CD4-positive, alpha-beta T cell (primary cell): Measurements from ENCODE around the gene ULK4. TPM values are rescaled to one million over a fixed set of nuclear protein-coding genes. Genes with fewer than 3 reads are reported as not detected.

Source experiments
- ATAC-seq: fragments of 200-7000 bp; cut with Tn5 transposase; one replicate; pipeline ENCODE4 v1.10.0; 2022; ENCODE audit warnings: mild to moderate bottlenecking; ENCODE audit not compliant: poor library complexity
- CTCF ChIA-PET: fragments of 350-600 bp; sonication (Branson Sonifier 250); formaldehyde crosslinking; loops from one replicate; lab custom pipeline; 2021; ENCODE audit warnings: antibody characterized with exemption, inconsistent platforms; lab: Charles Lee
- POLR2A ChIA-PET: fragments of 350-600 bp; sonication (Branson Sonifier 250); formaldehyde crosslinking; loops from one replicate; lab custom pipeline; 2021; ENCODE audit warnings: antibody characterized with exemption, inconsistent platforms; lab: Charles Lee
- DNase-seq, 14 experiments: peaks; one replicate each; pipeline ENCODE4 v3.0.0-alpha.2; 2013 to 2020; ENCODE audit warnings: mixed read lengths in 2 of 14
- H3K27ac ChIP-seq, 2 donors: one replicate each; pipeline versions ENCODE4 v1.5.1 to v1.7.0; 2013; ENCODE audit warnings: low read length in 2 of 2, low read depth in 1 of 2, mild to moderate bottlenecking in 1 of 2
- H3K27me3 ChIP-seq, 2 experiments: 1 replicate in 1 of 2; 2 replicates in 1 of 2; pipeline versions ENCODE4 v1.6.1 to v1.7.0; 2013; ENCODE audit warnings: low read length in 2 of 2, control low read depth in 1 of 2, mild to moderate bottlenecking in 1 of 2, moderate library complexity in 1 of 2; ENCODE audit not compliant: insufficient read depth in 2 of 2, control insufficient read depth in 1 of 2
- H3K36me3 ChIP-seq: one replicate; pipeline ENCODE4 v1.6.1; 2013; ENCODE audit warnings: low read length, control low read depth; ENCODE audit not compliant: insufficient read depth
- H3K4me1 ChIP-seq: one replicate; pipeline ENCODE4 v1.6.1; 2013; ENCODE audit warnings: low read length, control low read depth; ENCODE audit not compliant: insufficient read depth
- H3K4me3 ChIP-seq: one replicate; pipeline ENCODE4 v1.5.1; 2013; ENCODE audit warnings: mild to moderate bottlenecking, low read length, moderate library complexity
- H3K9me3 ChIP-seq, 2 experiments: 1 replicate in 1 of 2; 2 replicates in 1 of 2; pipeline versions ENCODE4 v1.6.1 to v1.7.0; 2013; ENCODE audit warnings: low read length in 2 of 2, mild to moderate bottlenecking in 2 of 2, control low read depth in 1 of 2, moderate library complexity in 1 of 2; ENCODE audit not compliant: control insufficient read depth in 1 of 2, insufficient read depth in 1 of 2
- H3K27ac Mint-ChIP-seq: one replicate; pipeline ENCODE4 v1.8.0; 2020; ENCODE audit warnings: mixed read lengths
- H3K27me3 Mint-ChIP-seq: one replicate; pipeline ENCODE4 v1.8.0; 2021; ENCODE audit warnings: mixed read lengths
- H3K36me3 Mint-ChIP-seq: one replicate; pipeline ENCODE4 v1.8.0; 2021; ENCODE audit warnings: low read depth, mixed read lengths
- H3K4me1 Mint-ChIP-seq: one replicate; pipeline ENCODE4 v1.8.0; 2021; ENCODE audit warnings: low read depth, mixed read lengths
- H3K4me3 Mint-ChIP-seq: one replicate; pipeline ENCODE4 v1.8.0; 2020; ENCODE audit warnings: mild to moderate bottlenecking, mixed read lengths
- H3K9me3 Mint-ChIP-seq: one replicate; pipeline ENCODE4 v1.8.0; 2020; ENCODE audit warnings: mixed read lengths
- CTCF ChIP-seq: fragments of 200-600 bp; IDR thresholded peaks from one replicate; pipeline ENCODE4 v1.8.0; 2022; ENCODE audit warnings: antibody characterized with exemption, mild to moderate bottlenecking
- intact Hi-C, 2 experiments: fragments of 100-400 bp; cut with DNase I in 1 of 2; cut with micrococcal nuclease in 1 of 2; formaldehyde crosslinking; loops; one replicate each; pipeline versions ENCODE4 v1.15.1 to v1.9.0; 2023 to 2025; cut with DNase I, micrococcal nuclease
- total RNA-seq, 174 experiments: library from RNA in 2 of 174; stranded (reverse) in 2 of 174; gene quantifications; one replicate each; pipeline ENCODE4 v1.2.3 and lab custom pipeline; 2021 to 2026

Gene ULK4
- total RNA-seq, 2 experiments from 2014 or later, result 23.8 to 28.6 TPM

- intact Hi-C loops, result no loop called here
- ATAC-seq (no peak), DNase-seq (no peak)
- H3K4me1 ChIP-seq, result no peaks in the 10 kb centered on the region
- CTCF ChIA-PET, result no interaction called here
- H3K36me3 ChIP-seq, result no peaks in the 10 kb centered on the region
- H3K9me3 ChIP-seq, result no peaks in the 10 kb centered on the region
- POLR2A ChIA-PET, result no interaction called here
- Mint-ChIP-seq H3K4me3 (no peak overlapping the region), H3K9me3 (no peaks in the 10 kb centered on the region), H3K27me3 (no peaks in the 10 kb centered on the region), H3K4me1 (no peaks in the 10 kb centered on the region), H3K27ac (no peak overlapping the region), H3K36me3 (no peaks in the 10 kb centered on the region)
- H3K4me3 ChIP-seq, result no peak overlapping the region
- H3K27me3 ChIP-seq, result no peaks in the 10 kb centered on the region
- H3K27ac ChIP-seq, result no peak overlapping the region
- TF ChIP-seq CTCF, result no peak
Measured at GRCh38 chr3:41293169-41293681, 668.7 kb downstream of the ULK4 start.

GRCh38 chr3:41290736-41291135 lies 671.2 kb downstream of the ULK4 start:
- H3K4me3 Mint-ChIP-seq, result no peak overlapping the region
- no peak for TF ChIP-seq CTCF
- CTCF ChIA-PET, result no interaction called here
- POLR2A ChIA-PET, result no interaction called here
- peaks cover 3% of the 10 kb centered on the region for H3K4me1 ChIP-seq
- no peaks in the 10 kb centered on the region for H3K36me3 ChIP-seq
- no peak overlapping the region for H3K27ac Mint-ChIP-seq
- no peaks in the 10 kb centered on the region for H3K36me3 Mint-ChIP-seq
- H3K4me1 Mint-ChIP-seq, result no peaks in the 10 kb centered on the region
- H3K9me3 ChIP-seq, result no peaks in the 10 kb centered on the region
- DNase-seq, result no peak
- no peaks in the 10 kb centered on the region for H3K27me3 ChIP-seq
- no peak for ATAC-seq
- H3K4me3 ChIP-seq, result no peak overlapping the region
- H3K27ac ChIP-seq, result no peak overlapping the region
- H3K27me3 Mint-ChIP-seq, result no peaks in the 10 kb centered on the region
- intact Hi-C loops, result no loop called here
- H3K9me3 Mint-ChIP-seq, result no peaks in the 10 kb centered on the region

- ATAC-seq (no peak), DNase-seq (no peak)
- Mint-ChIP-seq H3K9me3 (no peaks in the 10 kb centered on the region), H3K27me3 (no peaks in the 10 kb centered on the region), H3K4me3 (no peak overlapping the region), H3K27ac (no peak overlapping the region), H3K36me3 (no peaks in the 10 kb centered on the region), H3K4me1 (no peaks in the 10 kb centered on the region)
- H3K27me3 ChIP-seq, result no peaks in the 10 kb centered on the region
- H3K9me3 ChIP-seq, result no peaks in the 10 kb centered on the region
- H3K4me3 ChIP-seq, result no peak overlapping the region
- no peak for TF ChIP-seq CTCF
- peaks cover 3% of the 10 kb centered on the region for H3K4me1 ChIP-seq
- POLR2A ChIA-PET, result no interaction called here
- intact Hi-C loops, result no loop called here
- no peak overlapping the region for H3K27ac ChIP-seq
- no peaks in the 10 kb centered on the region for H3K36me3 ChIP-seq
- CTCF ChIA-PET, result no interaction called here
Measured at GRCh38 chr3:41290306-41290705, 671.6 kb downstream of the ULK4 start.
